ENCODE results near the gene TMTC2. TPM values are rescaled to one million over a fixed set of nuclear protein-coding genes. Genes with fewer than 3 reads are reported as not detected.

The TMTC2 gene
- total RNA-seq, 1 donor from 2014 or later, result 0.93 TPM

GRCh38 chr12:83172441-83172840 lies 485.7 kb downstream of the TMTC2 start:
- no peak for ATAC-seq
- DNase-seq (ENCODE audit: low spot score), result no peak

- ATAC-seq (no peak), DNase-seq (ENCODE audit: low spot score) (no peak)
Measured at GRCh38 chr12:83172866-83173649, 486.4 kb downstream of the TMTC2 start.

- no peak for DNase-seq (ENCODE audit: low spot score)
- no peak for ATAC-seq
Measured at GRCh38 chr12:83179999-83180398, 493.3 kb downstream of the TMTC2 start.

- DNase-seq (ENCODE audit: low spot score), result no peak
- no peak for ATAC-seq
Measured at GRCh38 chr12:83181074-83181473, 494.4 kb downstream of the TMTC2 start.

GRCh38 chr12:83183132-83183531 lies 496.4 kb downstream of the TMTC2 start:
- DNase-seq (ENCODE audit: low spot score) (no peak), ATAC-seq (no peak)

Data from left lobe of liver (tissue), 2 donors.